Epithelial cell of prostate (primary cell): ENCODE measurements around the gene NEURL2.
"Not testable (repeated sequence)": the region's sequence is repeated elsewhere in the genome, so short reads cannot be mapped to it uniquely, and the experiment has no call there.

Source experiments
- DNase-seq: peaks from one replicate; pipeline ENCODE4 v3.0.0-alpha.2; 2011; ENCODE audit warnings: low read depth, low spot score
- H3K27ac ChIP-seq: fragments of 450-650 bp; 2 replicates; pipeline ENCODE4 v1.5.1; 2017; ENCODE audit warnings: mild to moderate bottlenecking

The NEURL2 gene, protein sequence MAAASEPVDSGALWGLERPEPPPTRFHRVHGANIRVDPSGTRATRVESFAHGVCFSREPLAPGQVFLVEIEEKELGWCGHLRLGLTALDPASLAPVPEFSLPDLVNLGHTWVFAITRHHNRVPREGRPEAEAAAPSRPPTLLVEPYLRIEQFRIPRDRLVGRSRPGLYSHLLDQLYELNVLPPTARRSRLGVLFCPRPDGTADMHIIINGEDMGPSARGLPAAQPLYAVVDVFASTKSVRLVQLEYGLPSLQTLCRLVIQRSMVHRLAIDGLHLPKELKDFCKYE

GRCh38 chr20:45890985-45891983 is at the start of gene NEURL2, which contains the start of gene CTSA:
Gene NEURL2, minus strand, starts transcription at chr20:45891208. Its CDS starts 217 bp downstream, at chr20:45890991.
Gene CTSA, plus strand, starts transcription at chr20:45891335. Its CDS starts 234 bp downstream, at chr20:45891569.
- peak within 1 kb of the TSS; percentile 12 for H3K27ac ChIP-seq
- peak; percentile 27 for DNase-seq

GRCh38 chr20:45940469-45940868 is 49.5 kb upstream of the NEURL2 start:
- DNase-seq, result no peak
- no peak overlapping the region for H3K27ac ChIP-seq

DNA sequence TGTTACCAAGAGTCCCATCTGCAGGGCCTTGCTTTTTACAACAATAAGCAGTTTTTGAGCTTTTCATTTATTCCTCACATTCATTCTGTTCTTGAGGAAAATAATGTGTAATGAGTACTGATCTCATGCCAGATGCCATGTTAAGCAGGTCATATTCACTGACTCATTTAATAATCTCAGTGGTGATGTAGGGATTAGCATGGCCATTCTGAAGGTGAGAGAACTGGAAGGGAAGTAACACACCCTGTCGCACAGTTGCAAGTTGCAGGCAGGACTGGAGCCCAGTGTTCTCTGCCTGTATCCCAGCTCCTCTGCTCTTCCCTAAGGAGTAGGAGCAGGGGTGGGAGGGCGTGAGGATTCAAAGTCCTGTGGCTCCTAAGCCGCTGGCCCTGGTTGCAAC is 49.0 kb upstream of the NEURL2 start:
- no peak for DNase-seq
- no peak overlapping the region for H3K27ac ChIP-seq

DNA sequence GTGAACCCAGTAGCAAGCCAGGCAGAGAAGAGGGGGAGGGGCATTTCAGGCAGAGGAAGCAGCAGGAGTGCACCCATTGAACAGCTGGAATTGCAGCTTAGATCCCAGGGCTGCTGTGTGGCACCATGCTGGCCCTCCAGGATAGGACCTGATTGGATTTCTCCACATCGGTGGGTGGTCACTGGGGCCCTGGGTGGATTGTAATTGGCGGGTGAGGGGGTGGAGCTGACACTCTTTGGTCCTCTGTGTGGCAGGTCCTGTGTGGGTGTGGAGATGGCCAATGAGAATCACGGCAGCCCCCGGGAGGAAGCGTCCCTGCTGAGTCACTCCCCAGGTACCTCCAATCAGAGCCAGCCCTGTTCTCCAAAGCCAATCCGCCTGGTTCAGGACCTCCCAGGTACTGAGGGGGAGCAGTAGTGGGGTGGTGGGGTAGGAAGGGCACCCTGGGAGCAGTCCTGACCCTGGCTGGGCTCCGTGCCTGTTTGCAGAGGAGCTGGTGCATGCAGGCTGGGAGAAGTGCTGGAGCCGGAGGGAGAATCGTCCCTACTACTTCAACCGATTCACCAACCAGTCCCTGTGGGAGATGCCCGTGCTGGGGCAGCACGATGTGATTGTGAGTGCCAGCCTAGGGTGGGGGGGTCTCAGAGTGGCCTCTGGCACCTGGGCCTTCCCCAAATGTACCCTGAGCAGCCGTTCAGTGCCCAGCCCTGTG is 47.9 kb upstream of the NEURL2 start:
- DNase-seq, result no peak
- H3K27ac ChIP-seq, result no peak overlapping the region

- no peak overlapping the region for H3K27ac ChIP-seq
- no peak for DNase-seq
Measured at GRCh38 chr20:45937765-45938164, 46.8 kb upstream of the NEURL2 start.

GRCh38 chr20:45935416-45936046 is 44.5 kb upstream of the NEURL2 start:
- peak overlapping the region; percentile 97 for H3K27ac ChIP-seq
- no peak for DNase-seq

GRCh38 chr20:45934586-45935415 is 43.8 kb upstream of the NEURL2 start, which contains the start of gene PCIF1:
Gene PCIF1, plus strand, starts transcription at chr20:45934683. Its CDS starts 4,317 bp downstream, at chr20:45939000.
- DNase-seq, result peak; percentile 62
- peak within 1 kb of the TSS; percentile 97 for H3K27ac ChIP-seq

DNA sequence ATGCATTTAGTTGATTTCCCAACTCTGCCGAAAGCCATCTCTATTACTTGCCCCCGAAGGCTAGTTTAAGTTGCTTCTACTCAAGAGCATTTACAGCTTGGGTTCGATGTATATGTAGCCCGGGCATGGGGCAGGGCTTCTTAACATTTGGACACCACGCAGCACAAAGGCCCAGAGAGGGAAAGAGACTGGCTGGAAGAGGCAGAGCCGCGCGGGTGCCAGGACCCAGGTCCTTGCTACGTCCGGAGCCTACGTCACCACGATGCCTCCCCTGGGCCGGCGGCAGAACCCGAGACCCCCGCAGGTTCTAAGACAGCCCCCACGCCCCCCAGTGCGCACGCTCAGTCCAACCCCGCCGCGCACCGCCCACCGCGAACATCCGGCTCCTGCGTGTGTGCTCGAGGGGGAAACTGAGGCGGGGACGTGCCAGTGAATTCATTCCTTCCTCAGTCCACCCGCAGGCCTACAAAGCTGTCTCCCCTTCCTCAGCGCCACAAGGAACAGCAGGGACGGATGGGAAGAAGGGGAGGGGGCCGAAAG is 43.1 kb upstream of the NEURL2 start:
- DNase-seq, result no peak
- H3K27ac ChIP-seq, result peak overlapping the region; percentile 97

DNA sequence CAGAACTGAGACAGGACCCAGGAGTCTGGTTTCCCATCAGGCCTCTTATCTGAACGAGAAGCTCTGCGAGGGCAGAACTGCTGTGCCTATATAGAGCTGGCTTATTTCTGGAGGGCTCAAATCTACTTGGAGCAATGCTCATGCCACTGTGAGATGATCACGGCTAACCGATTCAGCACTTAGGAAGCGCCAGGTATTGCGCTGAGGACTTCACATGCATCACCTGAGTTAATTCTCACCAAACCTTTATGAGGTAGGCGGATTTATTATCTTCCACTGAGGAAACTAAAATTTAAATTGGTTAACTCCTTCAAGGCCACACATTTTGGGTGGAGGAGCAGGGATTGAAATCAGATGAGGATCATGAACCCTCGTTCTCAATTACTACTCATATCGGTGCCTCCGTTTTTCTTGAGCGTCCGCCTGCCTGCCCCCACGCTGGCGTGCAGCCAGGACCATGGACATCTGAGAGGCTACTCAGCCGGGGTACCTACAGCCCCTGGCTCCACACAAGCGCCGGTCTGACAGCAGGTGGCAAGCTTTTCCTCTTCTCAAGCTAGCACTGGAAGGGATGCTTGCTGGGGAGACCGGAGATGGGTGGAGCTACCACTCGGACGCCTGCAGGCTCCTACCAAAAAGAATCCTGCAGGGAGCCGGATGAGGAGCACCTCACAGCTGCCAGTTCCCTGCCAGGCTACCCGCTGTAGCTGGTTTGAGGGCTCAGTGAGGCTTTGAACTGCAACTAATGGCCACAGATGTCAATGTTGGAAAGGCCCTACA is 42.4 kb upstream of the NEURL2 start:
- peak overlapping the region; percentile 97 for H3K27ac ChIP-seq
- DNase-seq, result no peak

- H3K27ac ChIP-seq, DNase-seq: not testable (repeated sequence)
Measured at GRCh38 chr20:45931680-45932079, 40.7 kb upstream of the NEURL2 start.

DNA sequence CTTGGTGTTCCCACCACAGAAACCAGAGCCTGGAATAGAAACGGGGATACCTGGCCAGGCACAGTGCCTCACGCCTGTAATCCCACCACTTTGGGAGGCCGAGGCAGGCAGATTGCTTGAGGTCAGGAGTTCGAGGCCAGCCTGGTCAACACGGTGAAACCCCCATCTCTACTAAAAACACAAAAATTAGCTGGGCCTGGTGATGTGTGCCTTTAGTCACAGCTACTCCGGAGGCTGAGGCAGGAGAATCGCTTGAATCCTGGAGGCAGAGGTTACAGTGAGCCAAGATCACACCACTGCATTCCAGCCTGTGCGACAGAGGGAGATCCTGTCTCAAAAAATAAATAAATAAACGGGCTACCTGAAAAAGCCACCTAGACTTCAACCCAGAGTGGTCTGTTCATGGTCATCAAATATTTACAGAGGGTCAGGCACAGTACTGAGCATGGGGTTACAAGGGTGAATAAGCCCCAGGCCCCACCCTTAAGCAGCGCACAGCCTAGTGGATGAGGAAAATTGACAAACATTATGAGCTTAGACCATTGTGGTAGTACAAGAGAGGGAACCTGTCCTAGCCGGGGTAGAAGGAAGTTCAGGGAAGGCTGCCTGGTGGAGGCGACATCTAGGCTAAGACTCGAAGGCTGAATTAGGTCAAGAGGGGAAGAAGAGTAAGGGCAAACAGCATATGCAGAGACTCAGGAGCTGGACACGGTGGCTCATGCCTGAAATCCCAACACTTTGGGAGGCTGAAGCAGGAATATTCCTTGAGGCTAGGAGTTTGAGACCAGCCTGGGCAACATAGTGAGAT is 36.3 kb upstream of the NEURL2 start:
- no peak for DNase-seq
- H3K27ac ChIP-seq, result no peak overlapping the region

GRCh38 chr20:45926731-45927070 is 35.7 kb upstream of the NEURL2 start:
- H3K27ac ChIP-seq, result no peak overlapping the region
- DNase-seq, result no peak

DNA sequence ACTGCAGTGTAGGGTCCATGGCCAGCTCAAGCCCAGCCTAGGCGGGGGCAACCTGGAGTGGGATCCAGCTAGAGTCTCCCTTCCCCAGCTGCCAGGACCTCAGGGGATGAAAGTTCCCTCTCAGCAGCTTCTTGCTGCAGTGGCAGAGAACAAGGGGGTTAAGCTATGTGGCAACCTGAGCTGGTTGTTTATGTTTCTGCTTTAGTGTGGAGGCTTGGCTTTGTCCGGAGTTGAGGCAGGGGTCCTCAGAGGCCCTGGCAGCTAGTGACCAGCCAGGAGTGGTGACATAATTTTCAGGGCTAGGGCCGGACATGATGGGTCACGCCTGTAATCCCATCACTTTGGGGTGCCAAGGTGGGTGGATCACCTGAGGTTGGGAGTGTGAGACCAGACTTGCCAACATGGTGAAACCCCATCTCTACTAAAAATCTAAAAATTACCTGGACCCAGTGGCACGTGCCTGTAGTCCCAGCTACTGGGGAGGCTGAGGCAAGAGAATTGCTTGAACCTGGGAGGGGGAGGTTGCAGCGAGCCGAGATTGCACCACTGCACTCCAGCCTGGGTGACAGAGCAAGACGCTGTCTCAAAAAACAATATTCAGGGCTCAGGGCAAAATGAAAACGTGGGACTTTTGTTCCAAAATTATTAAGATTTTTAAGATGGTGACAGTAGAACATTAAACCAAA is 35.0 kb upstream of the NEURL2 start:
- no peak overlapping the region for H3K27ac ChIP-seq
- no peak for DNase-seq

GRCh38 chr20:45924391-45925261 is 33.6 kb upstream of the NEURL2 start:
- no peak overlapping the region for H3K27ac ChIP-seq
- no peak for DNase-seq

DNA sequence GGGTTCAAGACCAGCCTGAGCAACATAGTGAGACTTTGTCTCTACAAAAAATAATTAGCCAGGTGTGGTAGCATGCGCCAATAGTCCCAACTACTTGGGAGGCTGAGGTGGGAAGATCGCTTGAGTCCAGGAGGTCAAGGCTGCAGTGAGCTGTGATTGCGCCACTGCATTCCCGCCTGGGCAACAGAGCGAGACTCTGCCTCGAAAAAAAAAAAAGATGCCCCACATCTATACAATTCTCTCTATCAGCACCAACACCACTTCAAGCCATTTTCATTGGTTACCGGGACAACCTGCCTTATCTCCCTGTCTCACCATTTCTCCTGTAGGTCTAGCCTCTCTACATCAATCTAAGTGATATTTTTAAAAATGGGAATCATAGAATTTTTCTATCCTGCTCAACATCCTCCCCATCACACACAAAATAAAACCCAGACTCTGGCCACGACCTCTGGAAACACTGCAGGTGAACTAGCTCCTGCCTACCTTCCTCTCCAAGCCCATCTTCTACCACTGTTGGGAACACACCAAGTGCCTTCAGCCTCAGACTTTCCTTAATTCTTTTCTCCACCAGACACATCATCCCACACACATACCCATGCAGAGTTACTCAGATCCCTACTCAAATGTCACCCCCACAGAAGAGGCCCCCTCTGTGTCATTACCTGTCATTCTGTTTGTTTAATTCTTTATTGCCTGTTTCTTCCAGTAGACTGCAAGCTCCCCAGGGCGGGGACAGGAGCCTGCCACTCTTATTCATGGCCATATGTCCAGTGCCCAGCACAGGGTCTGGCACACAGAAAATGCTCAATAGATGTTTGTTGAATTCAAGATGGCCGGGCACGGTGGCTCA is 30.6 kb upstream of the NEURL2 start:
- DNase-seq, result no peak

More for the DNA sequence above, 30.6 kb upstream of the NEURL2 start:
- no peak overlapping the region for H3K27ac ChIP-seq
